ENCODE results near the gene KIF1C. TPM values are rescaled to one million over a fixed set of nuclear protein-coding genes. Genes with fewer than 3 reads are reported as not detected.

KIF1C gene
- total RNA-seq, 1 experiment from 2014 or later: 130 TPM

- POLR2A ChIA-PET: no interaction called here
- Mint-ChIP-seq H3K36me3 (no peaks in the 10 kb centered on the region), H3K27me3 (ENCODE audit: low read depth) (peaks cover 26% of the 10 kb centered on the region), H3K9me3 (no peaks in the 10 kb centered on the region), H3K4me1 (no peaks in the 10 kb centered on the region), H3K27ac (no peak overlapping the region), H3K4me3 (peak overlapping the region; percentile 66)
- DNase-seq (ENCODE audit: low spot score) (peak; percentile 85), ATAC-seq (peak; percentile 62)
- CTCF ChIA-PET: interaction anchor here (0.7 to 1.8 kb wide), 6 partner anchors 9 to 80 kb away, joined by 3 to 6 read pairs (median 4); partner anchors contain the start of gene ZNF232
- TF ChIP-seq, protein P1, sequence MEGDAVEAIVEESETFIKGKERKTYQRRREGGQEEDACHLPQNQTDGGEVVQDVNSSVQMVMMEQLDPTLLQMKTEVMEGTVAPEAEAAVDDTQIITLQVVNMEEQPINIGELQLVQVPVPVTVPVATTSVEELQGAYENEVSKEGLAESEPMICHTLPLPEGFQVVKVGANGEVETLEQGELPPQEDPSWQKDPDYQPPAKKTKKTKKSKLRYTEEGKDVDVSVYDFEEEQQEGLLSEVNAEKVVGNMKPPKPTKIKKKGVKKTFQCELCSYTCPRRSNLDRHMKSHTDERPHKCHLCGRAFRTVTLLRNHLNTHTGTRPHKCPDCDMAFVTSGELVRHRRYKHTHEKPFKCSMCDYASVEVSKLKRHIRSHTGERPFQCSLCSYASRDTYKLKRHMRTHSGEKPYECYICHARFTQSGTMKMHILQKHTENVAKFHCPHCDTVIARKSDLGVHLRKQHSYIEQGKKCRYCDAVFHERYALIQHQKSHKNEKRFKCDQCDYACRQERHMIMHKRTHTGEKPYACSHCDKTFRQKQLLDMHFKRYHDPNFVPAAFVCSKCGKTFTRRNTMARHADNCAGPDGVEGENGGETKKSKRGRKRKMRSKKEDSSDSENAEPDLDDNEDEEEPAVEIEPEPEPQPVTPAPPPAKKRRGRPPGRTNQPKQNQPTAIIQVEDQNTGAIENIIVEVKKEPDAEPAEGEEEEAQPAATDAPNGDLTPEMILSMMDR (IDR thresholded peaks at IDR 0.05): peak; percentile 84
- TF ChIP-seq GTF2I (CRISPR knock-in tag; conservative IDR thresholded peaks at IDR 0.05) (0 out of 2 replicates have a peak, but pooled peaks have one; percentile 20), ELF4 (CRISPR knock-in tag; IDR thresholded peaks at IDR 0.05; ENCODE audit: low read depth) (no peak), ZNF121 (CRISPR knock-in tag; IDR thresholded peaks at IDR 0.05) (peak; percentile 99), ZNF423 (CRISPR knock-in tag; IDR thresholded peaks at IDR 0.05) (peak; percentile 67; the same call in 1 of the 2 replicates)
These were observed 33.8 kb downstream of the KIF1C start for GRCh38 chr17:5031365-5032082.

GRCh38 chr17:5032865-5033264 lies 35.1 kb downstream of the KIF1C start:
- Mint-ChIP-seq H3K4me1 (no peaks in the 10 kb centered on the region), H3K27me3 (ENCODE audit: low read depth) (peaks cover 26% of the 10 kb centered on the region), H3K27ac (no peak overlapping the region), H3K36me3 (no peaks in the 10 kb centered on the region), H3K9me3 (no peaks in the 10 kb centered on the region), H3K4me3 (no peak overlapping the region)
- ATAC-seq (no peak), DNase-seq (ENCODE audit: low spot score) (no peak)
- CTCF ChIA-PET: no interaction called here
- TF ChIP-seq, protein P2, sequence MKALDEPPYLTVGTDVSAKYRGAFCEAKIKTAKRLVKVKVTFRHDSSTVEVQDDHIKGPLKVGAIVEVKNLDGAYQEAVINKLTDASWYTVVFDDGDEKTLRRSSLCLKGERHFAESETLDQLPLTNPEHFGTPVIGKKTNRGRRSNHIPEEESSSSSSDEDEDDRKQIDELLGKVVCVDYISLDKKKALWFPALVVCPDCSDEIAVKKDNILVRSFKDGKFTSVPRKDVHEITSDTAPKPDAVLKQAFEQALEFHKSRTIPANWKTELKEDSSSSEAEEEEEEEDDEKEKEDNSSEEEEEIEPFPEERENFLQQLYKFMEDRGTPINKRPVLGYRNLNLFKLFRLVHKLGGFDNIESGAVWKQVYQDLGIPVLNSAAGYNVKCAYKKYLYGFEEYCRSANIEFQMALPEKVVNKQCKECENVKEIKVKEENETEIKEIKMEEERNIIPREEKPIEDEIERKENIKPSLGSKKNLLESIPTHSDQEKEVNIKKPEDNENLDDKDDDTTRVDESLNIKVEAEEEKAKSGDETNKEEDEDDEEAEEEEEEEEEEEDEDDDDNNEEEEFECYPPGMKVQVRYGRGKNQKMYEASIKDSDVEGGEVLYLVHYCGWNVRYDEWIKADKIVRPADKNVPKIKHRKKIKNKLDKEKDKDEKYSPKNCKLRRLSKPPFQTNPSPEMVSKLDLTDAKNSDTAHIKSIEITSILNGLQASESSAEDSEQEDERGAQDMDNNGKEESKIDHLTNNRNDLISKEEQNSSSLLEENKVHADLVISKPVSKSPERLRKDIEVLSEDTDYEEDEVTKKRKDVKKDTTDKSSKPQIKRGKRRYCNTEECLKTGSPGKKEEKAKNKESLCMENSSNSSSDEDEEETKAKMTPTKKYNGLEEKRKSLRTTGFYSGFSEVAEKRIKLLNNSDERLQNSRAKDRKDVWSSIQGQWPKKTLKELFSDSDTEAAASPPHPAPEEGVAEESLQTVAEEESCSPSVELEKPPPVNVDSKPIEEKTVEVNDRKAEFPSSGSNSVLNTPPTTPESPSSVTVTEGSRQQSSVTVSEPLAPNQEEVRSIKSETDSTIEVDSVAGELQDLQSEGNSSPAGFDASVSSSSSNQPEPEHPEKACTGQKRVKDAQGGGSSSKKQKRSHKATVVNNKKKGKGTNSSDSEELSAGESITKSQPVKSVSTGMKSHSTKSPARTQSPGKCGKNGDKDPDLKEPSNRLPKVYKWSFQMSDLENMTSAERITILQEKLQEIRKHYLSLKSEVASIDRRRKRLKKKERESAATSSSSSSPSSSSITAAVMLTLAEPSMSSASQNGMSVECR (CRISPR knock-in tag; IDR thresholded peaks at IDR 0.05; ENCODE audit: borderline replicate concordance): no peak
- POLR2A ChIA-PET: no interaction called here

- CTCF ChIA-PET: interaction anchor here (2.9 kb wide), 1 partner anchor 125 kb away, joined by 10 read pairs; no protein-coding TSS in a partner anchor
- peaks cover 26% of the 10 kb centered on the region for H3K27me3 Mint-ChIP-seq (ENCODE audit: low read depth)
- TF ChIP-seq ZNF219 (CRISPR knock-in tag; IDR thresholded peaks at IDR 0.05; ENCODE audit: borderline replicate concordance) (no peak), KAT7 (CRISPR knock-in tag; IDR thresholded peaks at IDR 0.05; ENCODE audit: borderline replicate concordance) (no peak), AR (CRISPR knock-in tag; IDR thresholded peaks at IDR 0.05) (no peak)
These were observed 35.7 kb downstream of the KIF1C start for GRCh38 chr17:5033352-5034015.

More at GRCh38 chr17:5033352-5034015, 35.7 kb downstream of the KIF1C start:
- POLR2A ChIA-PET: no interaction called here
- Mint-ChIP-seq H3K27ac (no peak overlapping the region), H3K4me1 (no peaks in the 10 kb centered on the region), H3K9me3 (no peaks in the 10 kb centered on the region), H3K4me3 (no peak overlapping the region), H3K36me3 (no peaks in the 10 kb centered on the region)
- DNase-seq (ENCODE audit: low spot score) (peak; percentile 19), ATAC-seq (no peak)

All from WTC11 (cell line).